HCT116 (cell line): Measurements from ENCODE around the gene SYNPO. TPM values are rescaled to one million over a fixed set of nuclear protein-coding genes. Genes with fewer than 3 reads are reported as not detected.

Experiments used
- ATAC-seq: fragments of 200-7000 bp; cut with Tn5 transposase; 2 replicates; pipeline ENCODE4 v1.9.1; 2020; ENCODE audit warnings: mild to moderate bottlenecking, moderate library complexity
- BruUV-seq: library from RNA; stranded (reverse); fragments of 400-500 nt; replicated peaks from 2 replicates; lab custom pipeline; 2021; lab: Mats Ljungman, UMichigan
- CTCF ChIA-PET: fragments of 300-600 bp; sonication (Branson Sonifier 250); formaldehyde crosslinking; loops from one replicate; lab custom pipeline; 2021; ENCODE audit warnings: antibody characterized with exemption; lab: Charles Lee
- POLR2A ChIA-PET: fragments of 300-600, 350-600 bp; sonication (Branson Sonifier 250); formaldehyde crosslinking; loops from one replicate; lab custom pipeline; 2021; ENCODE audit warnings: antibody characterized with exemption; lab: Charles Lee
- RAD21 ChIA-PET, 2 experiments: fragments of 300-600 bp; sonication (Branson Sonifier 250); formaldehyde crosslinking; loops; one replicate each; lab custom pipeline; 2023; ENCODE audit warnings: low total read pairs in 2 of 2; ENCODE audit not compliant: uncharacterized antibody in 2 of 2, unreplicated experiment in 2 of 2, low non-redundant PET in 1 of 2; lab: Charles Lee
- DNase-seq: peaks from one replicate; pipeline ENCODE4 v3.0.0-alpha.2; 2010; ENCODE audit warnings: low read depth, low spot score
- H2AFZ ChIP-seq: fragments of 200-600 bp; shearing (Covaris generic), sonication (generic); 2 replicates; pipeline ENCODE4 v1.6.1; 2017; ENCODE audit warnings: low read depth, mixed run types, mixed read lengths, antibody characterized with exemption, low read length; ENCODE audit not compliant: poor library complexity, severe bottlenecking
- H3K27ac ChIP-seq: 2 replicates; pipeline ENCODE4 v1.5.1; 2012; ENCODE audit warnings: low read depth, low read length
- H3K27me3 ChIP-seq: fragments of 200-600 bp; sonication (generic); 2 replicates; pipeline ENCODE4 v1.6.1; 2016; ENCODE audit warnings: mixed run types, low read length, mixed read lengths; ENCODE audit not compliant: insufficient read depth
- H3K36me3 ChIP-seq, 2 experiments: fragments of 200-500 bp in 1 of 2; fragments of 200-600 bp in 1 of 2; sonication (Bioruptor generic) in 1 of 2; sonication (generic) in 1 of 2; 2 replicates each; pipeline versions ENCODE4 v1.5.1 to v1.6.1; 2014 to 2016; ENCODE audit warnings: low read length in 2 of 2, inconsistent platforms in 1 of 2, mixed read lengths in 1 of 2, mixed run types in 1 of 2; ENCODE audit not compliant: insufficient read depth in 2 of 2, control insufficient read depth in 1 of 2
- H3K4me1 ChIP-seq, 2 experiments: fragments of 200-600 bp in 1 of 2; sonication (generic) in 1 of 2; 2 replicates each; pipeline versions ENCODE4 v1.5.1 to v1.6.1; 2012 to 2017; ENCODE audit warnings: low read length in 2 of 2, inconsistent platforms in 1 of 2, mild to moderate bottlenecking in 1 of 2, mixed read lengths in 1 of 2, mixed run types in 1 of 2, moderate library complexity in 1 of 2; ENCODE audit not compliant: insufficient read depth in 2 of 2, control insufficient read depth in 1 of 2
- H3K4me2 ChIP-seq: fragments of 200-600 bp; sonication (generic); 2 replicates; pipeline ENCODE4 v1.6.1; 2017; ENCODE audit warnings: mixed run types, low read length, mixed read lengths
- H3K4me3 ChIP-seq, 2 experiments: fragments of 200-600 bp in 1 of 2; sonication (generic) in 1 of 2; replicated peaks in 1 of 2; 2 replicates each; pipeline ENCODE4 v1.5.1; 2011 to 2016; ENCODE audit warnings: low read length in 2 of 2, control low read depth in 1 of 2, low read depth in 1 of 2, mild to moderate bottlenecking in 1 of 2, mixed read lengths in 1 of 2, mixed run types in 1 of 2
- H3K79me2 ChIP-seq: fragments of 200-600 bp; sonication (generic); 2 replicates; pipeline ENCODE4 v1.6.1; 2017; ENCODE audit warnings: mild to moderate bottlenecking, mixed run types, low read length, moderate library complexity, mixed read lengths; ENCODE audit not compliant: insufficient read depth
- H3K9ac ChIP-seq: fragments of 200-600 bp; sonication (generic); 2 replicates; pipeline ENCODE4 v1.6.1; 2016; ENCODE audit warnings: low read length, mixed read lengths
- H3K9me2 ChIP-seq: fragments of 200-600 bp; sonication (generic), shearing (Covaris generic); 2 replicates; pipeline ENCODE4 v1.6.1; 2017; ENCODE audit warnings: mixed run types, mild to moderate bottlenecking, moderate library complexity; ENCODE audit not compliant: insufficient read depth
- H3K9me3 ChIP-seq, 2 experiments: fragments of 200-500 bp in 1 of 2; fragments of 200-600 bp in 1 of 2; sonication (Bioruptor generic) in 1 of 2; sonication (generic) in 1 of 2; 2 replicates each; pipeline ENCODE4 v1.6.1; 2014 to 2017; ENCODE audit warnings: low read length in 2 of 2, mixed read lengths in 2 of 2, inconsistent platforms in 1 of 2, low read depth in 1 of 2, mild to moderate bottlenecking in 1 of 2, mixed run types in 1 of 2, moderate library complexity in 1 of 2; ENCODE audit not compliant: control insufficient read depth in 1 of 2, insufficient read depth in 1 of 2
- H4K20me1 ChIP-seq: fragments of 200-600 bp; sonication (generic), shearing (Covaris generic); 2 replicates; pipeline ENCODE4 v1.6.1; 2017; ENCODE audit warnings: mixed run types, mild to moderate bottlenecking, moderate library complexity; ENCODE audit not compliant: insufficient read depth
- EZH2phosphoT487 ChIP-seq: fragments of 200-600 bp; IDR thresholded peaks from 2 replicates; pipeline ENCODE4 v1.6.1; 2018; ENCODE audit warnings: antibody characterized with exemption, borderline replicate concordance
- FOSL1 ChIP-seq: IDR thresholded peaks from 2 replicates; pipeline ENCODE4 v1.6.1; 2012; ENCODE audit warnings: low read depth
- POLR2A ChIP-seq: IDR thresholded peaks from 2 replicates; pipeline ENCODE4 v1.7.0; 2011; ENCODE audit warnings: borderline replicate concordance; ENCODE audit not compliant: insufficient read depth, insufficient read length; ENCODE audit errors: extremely low read depth
- RAD21 ChIP-seq: IDR thresholded peaks from 2 replicates; pipeline ENCODE4 v1.6.1; 2012; ENCODE audit warnings: low read depth, mild to moderate bottlenecking
- REST ChIP-seq: IDR thresholded peaks from 2 replicates; pipeline ENCODE4 v1.6.1; 2012; ENCODE audit warnings: low read depth
- SIN3A ChIP-seq: IDR thresholded peaks from 2 replicates; pipeline ENCODE4 v1.6.1; 2012; ENCODE audit warnings: low read depth
- SP1 ChIP-seq: IDR thresholded peaks from 2 replicates; pipeline ENCODE4 v1.6.1; 2012; ENCODE audit warnings: low read depth
- SRF ChIP-seq: IDR thresholded peaks from 2 replicates; pipeline ENCODE4 v1.6.1; 2012; ENCODE audit warnings: low read depth
- ZNF274 ChIP-seq: fragments of 200-500 bp; sonication (Bioruptor generic); IDR thresholded peaks from 2 replicates; pipeline ENCODE4 v1.6.1; 2014; ENCODE audit warnings: mild to moderate bottlenecking, low read depth, low read length, inconsistent platforms
- intact Hi-C: fragments of 100-400 bp; cut with micrococcal nuclease; formaldehyde crosslinking; loops from 2 replicates; pipeline ENCODE4 v1.10.0; 2022
- total RNA-seq: library from RNA; stranded (reverse); gene quantifications from one replicate; pipeline ENCODE4 v1.2.1, GENCODE V29; 2021; ENCODE audit not compliant: unreplicated experiment
- TF ChIP-seq, protein P1 (sequence below): IDR thresholded peaks from 2 replicates; pipeline ENCODE4 v1.6.1; 2011; ENCODE audit warnings: mild to moderate bottlenecking, low read length, moderate library complexity; ENCODE audit not compliant: insufficient replicate concordance; ENCODE audit errors: extremely low read depth
- TF ChIP-seq, protein P2 (sequence below): IDR thresholded peaks from 2 replicates; pipeline ENCODE4 v1.6.1; 2012

Gene SYNPO
- total RNA-seq, 1 experiment from 2014 or later = 8.2 TPM

GRCh38 chr5:150607991-150608390, 32.5 kb upstream of the SYNPO start:
- no peak overlapping the region for H3K27ac ChIP-seq
- H3K4me2 ChIP-seq = no peak overlapping the region
- H3K27me3 ChIP-seq = no peaks in the 10 kb centered on the region
- H3K4me1 ChIP-seq = no peaks in the 10 kb centered on the region; a peak in 1 of 4 replicates
- no peak overlapping the region for H3K9ac ChIP-seq
- intact Hi-C loops = no loop called here
- H3K36me3 ChIP-seq = no peaks in the 10 kb centered on the region
- H3K4me3 ChIP-seq = no peak overlapping the region
- no peak for ATAC-seq
- ChIA-PET CTCF (no interaction called here), POLR2A (no interaction called here), RAD21 (interaction anchor here in 1 of 2 experiments (0.6 kb wide), 1 partner anchor 68 kb away, joined by 4 read pairs; no protein-coding TSS in a partner anchor)
- H2AFZ ChIP-seq = no peak overlapping the region
- H3K9me3 ChIP-seq = no peaks in the 10 kb centered on the region
- TF ChIP-seq SRF (no peak), POLR2A (no peak), ZNF274 (no peak), SIN3A (no peak), EZH2phosphoT487 (no peak), SP1 (no peak), FOSL1 (no peak), RAD21 (no peak), REST (no peak)
- TF ChIP-seq, protein P1, sequence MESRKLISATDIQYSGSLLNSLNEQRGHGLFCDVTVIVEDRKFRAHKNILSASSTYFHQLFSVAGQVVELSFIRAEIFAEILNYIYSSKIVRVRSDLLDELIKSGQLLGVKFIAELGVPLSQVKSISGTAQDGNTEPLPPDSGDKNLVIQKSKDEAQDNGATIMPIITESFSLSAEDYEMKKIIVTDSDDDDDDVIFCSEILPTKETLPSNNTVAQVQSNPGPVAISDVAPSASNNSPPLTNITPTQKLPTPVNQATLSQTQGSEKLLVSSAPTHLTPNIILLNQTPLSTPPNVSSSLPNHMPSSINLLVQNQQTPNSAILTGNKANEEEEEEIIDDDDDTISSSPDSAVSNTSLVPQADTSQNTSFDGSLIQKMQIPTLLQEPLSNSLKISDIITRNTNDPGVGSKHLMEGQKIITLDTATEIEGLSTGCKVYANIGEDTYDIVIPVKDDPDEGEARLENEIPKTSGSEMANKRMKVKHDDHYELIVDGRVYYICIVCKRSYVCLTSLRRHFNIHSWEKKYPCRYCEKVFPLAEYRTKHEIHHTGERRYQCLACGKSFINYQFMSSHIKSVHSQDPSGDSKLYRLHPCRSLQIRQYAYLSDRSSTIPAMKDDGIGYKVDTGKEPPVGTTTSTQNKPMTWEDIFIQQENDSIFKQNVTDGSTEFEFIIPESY = no peak
- TF ChIP-seq, protein P2, sequence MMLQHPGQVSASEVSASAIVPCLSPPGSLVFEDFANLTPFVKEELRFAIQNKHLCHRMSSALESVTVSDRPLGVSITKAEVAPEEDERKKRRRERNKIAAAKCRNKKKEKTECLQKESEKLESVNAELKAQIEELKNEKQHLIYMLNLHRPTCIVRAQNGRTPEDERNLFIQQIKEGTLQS = no peak
- DNase-seq = no peak
- BruUV-seq = no TSS peak
- no peaks in the 10 kb centered on the region for H4K20me1 ChIP-seq
- no peaks in the 10 kb centered on the region for H3K9me2 ChIP-seq
- H3K79me2 ChIP-seq = no peaks in the 10 kb centered on the region
